ENCODE results near the gene FAM13B. TPM values are rescaled to one million over a fixed set of nuclear protein-coding genes. Genes with fewer than 3 reads are reported as not detected.

The FAM13B gene
- total and polyA plus RNA-seq, 2 of the 8 experiments (the other 6 are each of a cell fraction or from before 2014, with no cell fraction given): 6.4 to 17.0 TPM

- TF ChIP-seq CTBP2 (IDR thresholded peaks at IDR 0.05; ENCODE audit: borderline replicate concordance, insufficient read depth, insufficient read length, low read length) (no peak), RNF2 (IDR thresholded peaks at IDR 0.05; ENCODE audit: borderline replicate concordance, low read depth, low read length, missing control alignments, poor library complexity, severe bottlenecking) (no peak), ASH2L (IDR thresholded peaks at IDR 0.05; ENCODE audit: low read length) (no peak)
These were observed 72.7 kb downstream of the FAM13B start (continued) for GRCh38 chr5:137960141-137960540.

All from H1 (cell line).